HG03521 (cell line): ENCODE data around the gene SLC2A5.
"Not testable (repeated sequence)": the region's sequence is repeated elsewhere in the genome, so short reads cannot be mapped to it uniquely, and the experiment has no call there.

Experiments
- ATAC-seq: cut with Tn5 transposase; IDR thresholded peaks from one replicate; pipeline ENCODE4 v1.9.1; 2021; ENCODE audit warnings: mild to moderate bottlenecking, moderate library complexity; ENCODE audit not compliant: unreplicated experiment

SLC2A5 gene

GRCh38 chr1:9010781-9011323 lies 58.6 kb downstream of the SLC2A5 start:
- ATAC-seq, result no peak

DNA sequence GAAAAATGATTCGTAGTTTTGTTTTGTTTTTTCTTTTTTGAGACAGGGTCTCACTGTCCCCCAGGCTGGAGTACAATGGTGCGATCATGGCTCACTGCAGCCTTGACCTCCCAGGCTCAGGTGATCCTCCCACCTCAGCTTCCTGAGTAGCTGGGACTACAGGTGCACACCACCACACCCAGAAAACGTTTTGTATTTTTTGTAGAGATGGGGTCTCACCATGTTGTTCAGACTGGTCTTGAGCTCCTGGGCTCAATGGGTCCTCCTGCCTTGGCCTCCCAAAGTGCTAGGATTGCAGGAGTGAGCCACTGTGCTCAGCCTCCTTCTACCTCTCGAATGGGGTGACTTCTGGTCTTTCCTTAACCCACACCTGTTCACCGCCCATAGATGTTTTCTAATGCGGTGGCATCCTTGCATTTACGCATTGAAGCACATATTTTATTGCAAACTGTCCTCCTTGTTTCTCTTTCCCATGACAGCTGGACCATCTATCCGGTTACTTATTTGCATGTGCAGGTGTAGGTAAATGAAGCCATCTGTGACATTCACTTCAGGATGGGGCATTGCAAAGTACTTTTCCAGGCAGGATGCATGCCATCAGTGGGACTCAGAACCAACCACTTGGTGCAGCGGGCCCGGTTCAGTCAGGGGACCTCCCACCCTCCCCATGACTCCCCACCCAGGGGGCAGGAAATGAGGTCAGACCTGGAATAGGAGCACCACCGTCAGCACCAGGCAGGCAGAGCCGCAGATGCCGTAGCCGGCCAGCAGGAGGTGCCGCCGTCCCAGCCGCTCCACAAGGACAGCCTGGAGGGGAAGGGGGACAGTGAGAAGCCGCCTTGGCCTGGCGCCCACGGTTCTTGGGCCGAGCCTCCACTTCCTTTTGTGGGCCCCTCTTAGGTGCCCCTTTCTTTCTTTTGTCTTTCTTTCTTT lies 59.7 kb downstream of the SLC2A5 start:
- no peak for ATAC-seq

DNA sequence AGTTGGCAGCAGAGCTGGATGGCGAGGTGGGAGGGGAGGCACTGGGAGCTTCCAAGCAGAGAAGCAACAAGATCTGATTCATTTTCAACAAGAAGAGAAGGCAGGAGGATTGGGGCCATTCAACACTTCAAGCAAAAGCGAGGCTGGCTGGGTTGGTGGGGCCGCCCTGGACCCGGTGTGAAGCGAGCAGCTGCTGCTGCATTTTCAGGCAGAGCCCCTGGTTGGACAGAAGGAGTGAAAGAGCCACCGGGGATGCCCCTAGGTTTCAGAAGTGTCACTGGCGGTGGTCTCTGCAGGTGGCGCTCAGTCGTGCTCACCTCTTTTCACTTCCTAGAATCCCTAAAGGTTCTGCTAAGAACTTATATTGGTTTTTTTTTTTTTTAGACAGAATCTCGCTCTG lies 61.2 kb downstream of the SLC2A5 start:
- ATAC-seq, result no peak

DNA sequence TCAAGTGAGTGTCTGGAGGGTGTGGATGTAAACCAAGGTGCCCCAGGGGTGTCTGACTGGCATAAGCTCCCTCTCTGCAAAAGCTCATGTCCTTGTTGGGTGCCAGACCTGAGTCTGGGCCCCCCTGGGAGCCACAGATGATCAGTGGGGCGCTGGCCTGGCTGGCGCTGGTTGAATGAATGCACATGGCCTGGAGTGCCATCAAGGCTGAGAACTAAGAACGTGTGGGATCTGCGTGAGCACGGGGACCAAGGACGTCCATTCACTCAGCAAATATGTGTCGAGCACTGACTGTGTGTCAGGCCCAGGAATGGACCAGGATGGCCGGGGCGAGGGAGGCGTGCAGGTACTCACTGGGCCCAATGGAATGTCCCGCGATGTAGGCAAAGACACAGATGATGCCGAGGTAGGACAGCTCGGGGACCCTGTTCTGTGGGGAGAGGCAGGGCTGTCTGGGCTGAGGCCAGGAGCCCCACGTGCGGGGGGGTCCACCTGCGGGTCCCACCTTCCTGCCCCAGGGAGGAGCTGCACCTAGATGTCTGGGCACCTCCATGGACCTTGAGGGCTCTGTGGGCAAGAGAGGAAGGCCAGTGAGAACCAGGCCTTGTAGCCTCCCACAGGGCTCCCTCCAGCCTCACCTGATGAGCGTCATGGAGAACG lies 62.3 kb downstream of the SLC2A5 start:
- ATAC-seq, result no peak

DNA sequence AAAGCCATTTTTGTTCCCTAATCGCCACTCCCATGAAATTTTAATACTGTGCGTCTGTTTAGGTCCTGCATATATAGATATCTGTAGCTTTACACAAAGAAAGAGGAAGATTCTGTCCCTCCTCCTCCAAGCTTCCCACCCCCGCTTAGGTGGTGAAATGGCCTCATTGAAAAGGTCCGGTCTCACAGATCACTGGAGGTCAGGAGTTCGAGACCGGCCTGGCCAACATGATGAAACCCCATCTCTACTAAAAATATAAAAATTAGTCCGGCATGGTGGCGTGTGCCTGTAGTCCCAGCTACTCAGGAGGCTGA lies 64.1 kb downstream of the SLC2A5 start:
- ATAC-seq, result no peak

GRCh38 chr1:9004700-9005394 lies 64.6 kb downstream of the SLC2A5 start:
- ATAC-seq, result no peak

GRCh38 chr1:9004031-9004699 lies 65.3 kb downstream of the SLC2A5 start:
- ATAC-seq, result no peak

- ATAC-seq, result not testable (repeated sequence)
Observed at GRCh38 chr1:9002215-9002560, 67.2 kb downstream of the SLC2A5 start.

DNA sequence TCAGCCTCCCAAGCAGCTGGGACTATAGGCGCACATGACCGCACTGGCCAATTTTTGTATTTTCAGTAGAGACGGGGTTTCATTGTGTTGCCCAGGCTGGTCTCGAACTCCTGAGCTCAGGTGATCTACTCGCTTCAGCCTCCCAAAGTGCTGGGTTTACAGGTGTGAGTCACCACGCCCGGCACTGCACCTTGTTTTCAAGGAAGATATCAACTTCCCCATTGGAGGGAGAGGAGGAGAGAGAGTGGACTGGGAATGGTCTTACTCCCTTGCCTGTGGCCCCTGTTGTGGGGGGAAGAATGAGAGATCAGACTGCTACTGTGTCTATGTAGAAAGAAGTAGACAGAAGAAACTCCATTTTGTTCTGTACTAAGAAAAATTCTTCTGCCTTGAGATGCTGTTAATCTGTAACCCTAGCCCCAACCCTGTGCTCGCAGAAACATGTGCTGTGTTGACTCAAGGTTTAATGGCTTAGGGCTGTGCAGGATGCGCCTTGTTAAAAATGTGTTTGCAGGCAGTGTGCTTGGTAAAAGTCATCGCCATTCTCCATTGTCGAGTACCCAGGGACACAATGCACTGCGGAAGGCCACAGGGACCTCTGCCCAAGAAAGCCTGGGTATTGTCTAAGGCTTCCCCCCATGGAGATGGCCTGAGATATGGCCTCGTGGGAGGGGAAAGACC lies 67.8 kb downstream of the SLC2A5 start:
- ATAC-seq, result not testable (repeated sequence)

DNA sequence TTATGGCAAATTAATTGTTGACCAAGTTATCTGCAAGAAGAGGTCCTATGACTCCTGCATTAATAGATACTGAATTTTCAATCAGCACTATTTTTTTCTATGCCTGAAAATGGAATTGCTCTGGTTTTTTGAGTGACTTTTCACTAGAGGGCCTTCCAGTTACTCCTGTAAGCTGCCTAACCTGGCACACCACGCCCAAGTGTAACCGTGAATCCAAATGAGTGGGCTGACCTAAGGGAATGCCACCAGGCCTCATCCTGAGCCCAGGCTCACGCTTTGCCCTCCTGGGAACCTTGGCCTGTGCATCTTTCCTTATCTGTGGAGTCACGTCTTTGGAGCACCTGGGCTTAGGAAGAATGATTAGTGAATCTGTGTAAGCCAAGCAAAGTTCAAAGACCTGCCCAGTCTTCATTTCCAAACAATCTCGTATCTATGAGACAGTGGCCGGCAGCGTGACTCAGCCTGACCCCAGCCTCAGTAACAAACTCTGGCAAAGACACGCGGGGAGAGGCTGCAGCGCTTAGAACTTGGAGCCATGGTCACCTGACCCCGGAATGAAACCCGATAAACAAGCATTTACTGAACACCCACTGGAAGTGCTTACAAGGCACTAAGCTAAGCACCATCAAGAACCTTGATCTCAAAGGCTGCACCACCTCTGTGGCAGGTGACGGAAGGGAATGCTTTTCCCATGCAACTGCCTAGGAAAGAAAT lies 75.3 kb downstream of the SLC2A5 start:
- not testable (repeated sequence) for ATAC-seq

- no peak for ATAC-seq
Observed at GRCh38 chr1:8992936-8993687, 76.3 kb downstream of the SLC2A5 start.

DNA sequence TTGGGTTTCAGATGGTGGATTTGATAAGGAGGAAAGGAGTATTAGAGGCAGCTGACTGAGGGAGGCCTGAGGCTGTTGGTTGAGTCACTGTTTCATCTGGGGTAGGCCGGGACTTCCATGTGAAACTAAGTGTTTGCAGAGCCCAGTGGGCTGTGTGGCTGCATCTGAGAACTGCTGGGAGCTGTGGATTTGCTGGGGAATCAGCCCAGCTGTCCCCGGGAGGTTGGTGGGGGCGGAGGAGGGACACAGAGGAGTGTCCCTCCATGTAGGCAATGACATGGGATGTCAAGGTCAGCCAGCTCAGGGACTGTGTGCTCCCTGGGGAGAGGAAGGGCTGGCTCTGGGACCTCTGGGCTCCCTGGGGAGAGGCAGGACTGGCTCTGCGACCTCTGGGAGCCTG lies 79.6 kb downstream of the SLC2A5 start:
- ATAC-seq, result no peak

GRCh38 chr1:8989061-8989460 lies 80.4 kb downstream of the SLC2A5 start:
- no peak for ATAC-seq

DNA sequence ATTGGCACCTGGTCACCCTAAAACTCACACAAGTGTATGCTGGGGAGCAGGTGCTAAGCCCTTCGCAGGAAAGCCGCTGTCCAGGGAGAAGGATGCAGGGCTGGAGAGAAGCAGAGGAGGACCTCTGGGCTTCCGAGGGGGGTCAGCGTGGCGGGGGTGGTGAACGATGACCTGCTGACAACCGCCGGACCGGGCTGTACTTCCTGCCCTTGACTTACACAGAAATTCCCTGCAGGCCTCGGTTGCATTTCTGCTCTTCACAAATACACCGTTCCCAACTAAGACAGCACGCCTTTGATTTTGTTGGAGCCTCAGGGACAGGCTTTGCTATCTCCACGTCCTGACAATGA lies 80.8 kb downstream of the SLC2A5 start:
- ATAC-seq, result no peak

- no peak for ATAC-seq
Observed at GRCh38 chr1:8987881-8988617, 81.4 kb downstream of the SLC2A5 start.

GRCh38 chr1:8986814-8987190 lies 82.6 kb downstream of the SLC2A5 start:
- ATAC-seq, result no peak

- ATAC-seq, result no peak
Observed at GRCh38 chr1:8985915-8986813, 83.3 kb downstream of the SLC2A5 start.
